HG02943 (cell line): ENCODE measurements around the gene VPS13D.
"Not testable (repeated sequence)": the region's sequence is repeated elsewhere in the genome, so short reads cannot be mapped to it uniquely, and the experiment has no call there.

ENCODE experiments used
- ATAC-seq: cut with Tn5 transposase; IDR thresholded peaks from one replicate; pipeline ENCODE4 v1.9.1; 2021; ENCODE audit warnings: mild to moderate bottlenecking, low read depth, moderate library complexity; ENCODE audit not compliant: unreplicated experiment

VPS13D gene

DNA sequence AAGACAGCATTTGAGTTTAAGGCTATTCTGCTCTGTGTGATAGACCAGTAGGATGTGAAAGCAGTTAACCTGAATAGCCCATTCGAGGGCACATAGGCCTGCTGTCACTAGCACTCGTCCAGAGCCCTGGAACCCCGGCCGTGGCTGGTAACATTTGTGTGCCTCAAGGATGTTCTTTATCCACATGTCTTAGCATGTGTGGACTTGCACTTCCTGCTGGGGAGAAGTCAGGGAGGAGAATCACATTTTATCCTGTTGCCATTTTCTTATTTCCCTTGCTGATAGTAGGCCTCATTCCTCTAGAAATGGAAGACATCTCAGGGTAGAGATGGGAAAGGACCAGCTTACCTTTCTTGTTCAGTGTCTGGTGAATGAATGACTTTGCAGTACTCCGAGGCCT is 54.7 kb downstream of the VPS13D start:
- no peak for ATAC-seq

DNA sequence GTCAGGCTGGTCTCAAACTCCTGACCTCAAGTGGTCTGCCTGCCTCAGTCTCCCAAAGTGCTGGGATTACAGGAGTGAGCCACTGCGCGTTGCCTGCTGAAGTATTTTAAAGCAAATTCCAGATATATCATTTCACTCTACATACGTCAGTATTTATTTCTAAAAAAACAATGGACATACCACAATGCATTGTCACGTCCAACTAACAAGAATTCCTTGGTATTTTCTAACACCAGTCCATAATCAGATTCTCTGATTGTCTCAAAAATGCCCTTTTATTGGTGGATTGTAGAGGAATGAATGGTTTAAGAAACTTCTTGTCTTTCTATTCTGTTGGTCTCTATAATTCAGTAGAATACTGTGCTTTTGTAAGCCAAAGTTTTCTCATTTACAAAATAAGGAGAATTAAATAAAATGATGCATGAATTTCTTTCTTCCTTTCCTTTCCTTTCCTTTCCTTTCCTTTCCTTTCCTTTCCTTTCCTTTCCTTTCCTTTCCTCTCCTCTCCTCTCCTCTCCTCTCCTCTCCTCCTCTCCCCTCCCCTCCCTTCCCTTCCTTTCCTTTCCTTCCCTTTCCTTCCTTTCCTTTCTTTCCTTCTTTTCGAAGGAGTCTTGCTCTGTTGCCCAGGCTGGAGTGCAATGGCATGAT is 55.8 kb downstream of the VPS13D start:
- ATAC-seq = no peak

DNA sequence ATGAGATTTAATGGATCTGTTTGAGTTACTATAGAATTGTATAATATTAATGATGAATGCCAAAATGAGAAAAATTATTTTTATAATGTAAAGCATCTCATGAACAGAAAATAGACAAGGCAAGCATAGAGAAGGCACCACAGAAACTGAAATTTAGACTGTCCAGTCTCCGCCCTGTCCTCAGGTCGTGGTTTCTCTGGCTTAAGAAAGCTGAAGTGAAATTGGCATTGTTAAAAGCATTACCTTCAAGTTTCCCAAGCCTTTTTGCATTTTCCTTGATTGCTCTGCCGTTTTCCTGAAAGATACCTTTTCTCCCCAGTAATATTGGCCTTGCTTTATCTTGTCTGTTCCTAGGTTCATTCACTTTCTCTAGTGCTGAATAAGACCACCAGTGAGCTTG is 58.0 kb downstream of the VPS13D start:
- no peak for ATAC-seq

DNA sequence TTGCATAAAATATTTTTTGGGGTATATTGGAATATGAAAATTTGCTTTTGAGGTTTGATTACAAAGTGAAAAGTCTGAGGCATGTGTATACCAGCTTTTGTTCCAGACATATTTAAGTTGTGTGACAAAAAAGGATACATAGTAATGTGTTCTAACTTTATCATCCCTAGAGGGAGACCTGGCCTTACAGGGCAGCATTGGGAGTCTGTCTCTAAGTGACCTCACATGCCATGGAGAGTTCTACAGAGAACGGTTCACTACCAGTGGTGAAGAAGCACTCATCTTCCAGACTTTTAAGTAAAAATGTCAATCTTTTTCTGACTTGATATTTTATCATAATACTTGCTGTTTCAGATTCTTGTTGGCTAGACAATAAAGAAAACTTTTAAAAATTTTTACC is 61.0 kb downstream of the VPS13D start:
- no peak for ATAC-seq

DNA sequence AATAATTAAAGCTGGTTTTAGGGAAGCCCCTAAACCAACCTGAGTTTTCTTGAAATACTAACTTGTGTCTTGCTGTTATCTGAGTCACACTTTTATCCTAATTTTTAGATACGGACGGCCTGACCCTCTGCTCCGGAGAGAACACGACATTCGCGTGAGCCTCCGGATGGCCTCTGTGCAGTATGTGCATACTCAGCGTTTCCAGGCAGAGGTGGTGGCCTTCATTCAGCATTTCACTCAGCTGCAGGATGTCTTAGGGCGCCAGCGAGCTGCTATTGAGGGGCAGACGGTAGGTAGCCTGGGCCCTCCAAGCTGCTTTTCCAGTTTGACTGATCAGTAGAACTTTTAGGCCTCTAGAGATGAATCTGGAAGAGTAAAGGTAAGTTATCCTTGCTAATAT is 63.6 kb downstream of the VPS13D start:
- no peak for ATAC-seq

DNA sequence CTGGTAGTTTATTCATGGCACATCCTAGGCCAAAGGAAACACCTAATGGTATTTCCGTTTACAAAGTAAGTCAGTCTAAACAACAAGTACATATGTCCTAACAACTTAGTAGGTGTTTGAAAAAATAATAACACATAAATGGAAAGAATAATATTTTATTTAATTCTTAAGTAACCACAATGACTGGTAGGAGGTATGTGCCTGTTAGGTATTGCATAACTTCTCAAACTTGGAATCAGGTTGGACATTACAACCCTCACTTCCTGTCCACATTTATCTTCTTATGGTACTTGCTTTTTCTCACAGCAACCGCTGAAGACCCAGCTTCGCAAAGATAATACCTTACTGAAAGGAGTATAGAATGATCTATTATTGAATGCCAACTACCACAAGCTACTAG is 64.2 kb downstream of the VPS13D start:
- no peak for ATAC-seq

DNA sequence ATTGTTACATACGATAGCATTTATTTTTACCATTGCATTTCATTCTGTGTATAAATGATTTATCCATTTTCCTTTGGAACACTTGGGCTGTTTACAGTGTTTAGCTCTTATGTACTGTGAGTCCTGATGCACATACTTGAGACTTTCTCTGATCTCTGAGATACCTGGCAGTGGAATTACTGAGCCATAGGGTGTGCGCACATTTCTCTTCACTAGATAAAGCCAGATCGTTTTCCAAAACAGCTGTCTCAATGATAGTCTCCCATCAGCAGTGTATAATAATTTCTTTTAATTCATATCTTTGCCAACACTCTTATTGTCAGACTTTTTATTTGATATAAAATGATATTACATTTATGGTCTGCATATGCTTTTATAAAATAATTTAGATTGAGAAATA is 66.2 kb downstream of the VPS13D start:
- ATAC-seq = no peak

DNA sequence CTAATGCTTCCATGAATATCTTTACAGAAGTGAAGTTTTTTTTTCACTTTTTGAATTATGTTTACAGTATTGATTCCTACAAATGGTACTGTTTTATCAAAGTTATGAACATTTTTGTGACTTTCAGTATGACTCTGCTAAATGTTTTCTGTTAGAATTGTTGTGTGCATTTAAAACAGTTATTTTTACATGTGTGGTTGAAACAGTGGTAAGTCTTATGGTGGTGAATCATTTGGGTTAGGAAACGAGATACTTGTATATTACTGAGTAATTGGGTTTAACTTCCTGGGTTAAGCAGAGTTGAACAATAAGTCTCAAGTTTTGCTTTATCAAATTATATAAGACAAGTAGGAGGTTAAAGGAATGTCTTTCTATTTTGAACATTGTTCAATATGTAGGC is 66.8 kb downstream of the VPS13D start:
- no peak for ATAC-seq

DNA sequence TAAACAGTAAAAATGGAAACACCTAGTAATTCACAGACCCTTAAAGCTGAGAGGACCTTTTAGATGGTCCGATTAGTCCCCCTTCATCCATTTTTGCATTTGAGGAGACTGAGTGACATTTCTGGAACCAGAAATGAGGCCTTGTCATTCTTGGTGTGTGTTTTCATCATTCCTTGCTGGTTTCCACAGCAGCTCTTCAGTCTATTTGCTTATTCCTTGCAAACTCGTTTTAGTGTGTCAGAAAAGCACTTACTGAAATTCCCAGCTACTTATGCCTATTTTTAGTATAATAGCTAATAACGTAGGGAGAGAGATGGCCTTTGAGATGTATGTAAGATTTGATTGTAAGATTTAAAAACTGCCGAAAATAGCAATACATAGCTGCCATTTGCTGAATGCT is 70.9 kb downstream of the VPS13D start:
- ATAC-seq = no peak

DNA sequence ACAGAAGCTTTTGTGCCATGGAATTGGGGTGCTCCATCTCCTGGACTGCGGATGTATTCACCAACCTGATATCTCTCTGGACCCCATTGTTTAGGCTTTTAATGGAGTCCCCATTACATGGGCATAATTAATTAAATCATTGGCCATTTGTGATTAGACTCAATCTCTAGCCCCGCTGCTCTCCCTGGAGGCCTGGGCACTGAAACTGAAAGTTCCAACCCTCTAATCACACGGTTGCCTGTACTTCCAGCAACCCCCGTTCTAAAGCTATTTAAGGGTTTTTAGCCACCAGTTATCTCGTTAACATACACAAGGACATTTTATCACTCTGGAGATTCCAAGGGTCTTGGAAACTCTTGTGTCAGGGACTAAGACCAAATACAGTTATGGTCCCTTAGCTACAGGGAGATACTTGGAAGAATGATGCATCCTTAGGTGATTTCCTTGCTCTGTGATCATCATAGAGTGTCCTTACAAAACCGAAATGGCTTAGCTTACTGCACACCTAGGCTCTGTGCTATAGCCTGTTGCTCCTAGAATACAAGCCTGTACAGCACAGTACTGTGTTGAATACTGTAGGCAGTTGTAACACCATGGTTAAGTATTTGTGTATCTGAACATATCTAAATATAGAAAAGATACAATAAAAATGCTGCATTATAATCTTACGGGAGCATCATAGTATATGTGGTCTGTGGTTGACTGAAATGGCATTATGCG is 71.8 kb downstream of the VPS13D start:
- ATAC-seq = no peak

DNA sequence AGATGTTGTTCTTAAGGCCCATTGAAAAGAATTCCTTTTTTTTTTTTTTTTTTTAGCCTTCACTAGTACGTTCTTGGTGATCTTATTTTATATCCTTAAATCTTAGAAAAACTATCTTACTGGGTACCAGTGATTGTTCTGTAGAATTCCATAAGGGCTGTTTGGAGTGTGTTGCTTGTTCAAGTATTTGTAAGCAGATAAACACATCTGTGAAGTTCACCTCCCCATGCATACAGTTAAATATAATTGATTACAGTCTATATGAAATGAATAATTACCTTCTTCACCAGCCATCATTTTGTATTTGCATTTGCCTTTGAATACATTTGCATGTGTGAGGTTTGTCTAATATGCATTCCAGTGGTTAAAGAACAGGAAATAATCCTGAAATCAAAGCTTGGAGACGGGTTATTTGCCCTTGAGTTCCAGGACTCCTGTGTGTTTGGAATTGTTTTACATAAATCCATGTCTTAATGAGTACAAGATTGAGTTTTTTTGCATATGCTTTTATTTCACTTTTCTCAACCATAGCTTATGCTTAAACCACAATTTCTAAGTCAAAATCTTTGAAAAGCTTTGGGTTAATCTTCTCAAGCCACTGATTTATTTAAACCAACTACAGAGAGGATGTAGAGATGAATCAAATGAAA is 73.1 kb downstream of the VPS13D start:
- ATAC-seq = no peak

DNA sequence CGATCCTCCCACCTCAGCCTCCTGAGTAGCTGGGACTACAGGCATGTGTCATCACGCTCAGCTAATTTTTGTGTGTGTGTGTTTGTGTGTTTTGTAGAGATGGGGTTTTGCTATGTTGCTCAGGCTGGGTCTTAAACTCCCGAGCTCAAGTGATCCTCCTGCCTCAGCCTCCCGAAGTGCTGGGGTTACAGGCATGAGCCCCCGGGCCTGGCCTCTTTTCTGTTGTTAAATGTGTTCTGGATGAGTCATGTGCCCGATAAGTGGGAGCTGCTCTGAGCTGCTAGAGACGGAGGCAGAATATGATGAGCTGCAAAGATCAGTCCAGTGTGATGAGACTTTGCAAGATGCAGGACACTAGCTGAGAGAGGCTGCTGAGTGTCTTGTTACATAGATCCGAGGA is 75.5 kb downstream of the VPS13D start:
- ATAC-seq = no peak

DNA sequence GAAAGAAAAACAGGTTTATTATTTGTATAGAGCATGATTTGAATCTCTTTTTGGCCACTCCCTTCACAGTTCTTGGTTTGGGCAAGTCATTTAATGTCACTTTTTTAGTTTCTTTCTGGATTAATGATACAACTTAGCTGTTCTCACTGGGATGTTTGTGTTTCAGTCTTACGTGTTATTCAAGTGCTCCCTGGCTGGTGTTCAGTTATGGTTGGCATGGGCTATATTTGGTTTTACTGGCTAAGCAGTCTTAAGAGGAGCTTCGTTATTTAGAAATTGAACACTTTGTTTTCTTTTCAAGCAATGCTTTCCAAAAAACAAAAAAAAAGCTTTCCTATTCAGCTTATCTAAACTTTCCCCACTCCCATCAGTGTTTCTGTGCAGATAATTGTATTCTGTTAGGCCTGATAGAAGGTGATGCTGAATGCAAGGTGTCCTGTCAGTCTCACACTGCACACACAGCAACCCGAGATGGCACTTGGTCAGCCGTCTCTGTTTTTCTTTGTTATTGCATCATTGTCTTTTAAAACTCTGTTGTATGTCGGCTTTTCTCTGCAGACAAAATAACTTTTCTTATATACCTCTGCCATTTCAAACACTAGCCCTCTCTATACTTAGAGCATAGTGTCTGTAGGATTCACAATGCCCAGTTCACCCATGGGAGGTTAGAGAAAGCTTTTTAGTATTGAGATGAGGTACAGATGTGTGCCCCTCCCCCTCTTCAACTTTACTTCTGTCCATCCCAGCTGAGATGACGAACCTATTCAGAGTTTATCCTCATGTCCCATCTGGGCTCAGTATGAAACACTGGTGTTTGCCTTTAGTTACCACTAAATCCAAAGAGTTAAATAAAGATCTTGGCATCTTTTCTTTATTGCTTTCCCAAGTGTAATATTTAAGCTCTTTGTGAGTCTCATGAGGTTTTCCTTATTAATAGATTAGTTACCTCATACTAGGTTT is 80.2 kb downstream of the VPS13D start:
- no peak for ATAC-seq

DNA sequence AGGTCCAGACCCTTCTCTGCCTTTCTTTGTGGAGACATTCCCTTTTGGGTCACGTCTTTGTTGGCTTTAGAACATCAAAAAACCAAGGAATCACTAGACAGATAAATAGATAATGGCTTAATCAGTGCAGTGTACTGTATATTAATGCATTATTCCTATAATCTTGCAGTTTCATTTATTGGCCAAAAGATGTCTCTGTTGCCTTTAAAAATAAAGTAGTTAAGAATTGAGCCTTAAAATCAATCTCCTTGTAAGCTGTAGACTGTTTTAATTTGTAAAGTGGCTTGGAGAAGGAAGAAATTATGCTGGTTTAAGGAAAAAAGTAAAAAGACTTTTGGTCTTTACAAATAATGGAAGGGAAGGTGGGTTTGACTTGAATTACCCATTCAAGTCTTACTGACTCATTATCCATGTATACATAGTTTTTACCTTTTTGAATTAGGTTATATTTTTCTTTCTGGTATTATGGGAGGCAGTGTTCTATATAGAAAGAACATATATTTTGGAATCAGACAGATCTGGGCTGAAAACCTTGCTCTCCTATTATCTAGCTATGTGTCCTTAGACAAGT is 84.6 kb downstream of the VPS13D start:
- no peak for ATAC-seq

DNA sequence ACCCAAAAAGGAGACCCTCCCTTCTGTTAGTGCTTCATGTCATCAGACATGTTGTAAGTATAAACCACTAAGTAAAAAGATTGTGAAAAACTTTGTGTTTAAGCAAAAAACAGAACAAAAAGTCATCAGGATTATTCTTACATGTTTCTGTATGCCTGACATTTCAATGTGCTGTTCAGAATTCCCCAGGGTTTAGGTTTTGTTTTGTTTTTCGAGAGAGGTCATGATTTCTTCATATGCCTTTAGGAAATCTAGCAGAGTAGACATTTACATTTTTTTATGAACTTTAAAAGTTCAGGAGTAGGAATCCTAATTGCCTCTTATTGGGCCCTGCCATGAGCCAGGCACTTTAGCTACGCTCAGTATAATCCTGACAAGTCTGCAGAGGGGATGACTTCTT is 85.3 kb downstream of the VPS13D start:
- no peak for ATAC-seq

DNA sequence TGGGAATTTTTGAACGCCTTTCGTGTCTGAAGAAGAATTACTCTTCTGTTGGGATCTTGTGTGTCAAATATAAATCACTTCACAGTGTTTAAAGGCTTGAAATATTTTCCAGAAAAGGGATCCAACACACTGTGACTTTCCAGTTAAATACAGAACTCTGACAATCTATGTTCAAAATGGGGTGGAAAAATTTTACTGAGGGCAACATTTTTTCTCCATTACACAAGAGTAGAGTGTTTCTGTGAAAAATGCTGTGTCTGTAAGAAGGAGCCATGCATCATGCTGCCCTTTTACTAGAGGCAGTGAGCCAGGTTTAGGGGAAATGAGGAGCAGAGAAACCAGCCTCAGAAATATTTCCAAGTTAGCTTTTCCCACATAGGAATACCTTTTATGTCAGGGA is 86.5 kb downstream of the VPS13D start:
- no peak for ATAC-seq

DNA sequence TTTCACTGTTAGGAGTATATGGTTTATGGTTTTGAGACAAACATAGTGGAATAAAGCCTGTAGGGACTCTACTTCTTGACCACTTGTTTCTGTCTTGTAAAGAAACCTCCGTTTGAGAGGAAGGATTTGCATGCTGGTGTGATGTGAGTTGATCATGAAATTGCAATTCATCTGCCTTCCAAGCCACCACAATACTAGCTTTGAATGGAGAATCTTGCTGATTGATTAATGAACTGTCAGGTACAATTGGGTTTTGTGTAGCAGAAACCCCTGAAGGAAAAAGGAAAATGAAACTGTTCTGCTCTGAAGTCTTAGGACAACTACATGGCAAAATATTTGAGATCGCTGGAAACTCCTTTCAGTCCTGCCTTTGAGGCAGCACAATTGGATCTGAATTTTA is 90.7 kb downstream of the VPS13D start:
- no peak for ATAC-seq

DNA sequence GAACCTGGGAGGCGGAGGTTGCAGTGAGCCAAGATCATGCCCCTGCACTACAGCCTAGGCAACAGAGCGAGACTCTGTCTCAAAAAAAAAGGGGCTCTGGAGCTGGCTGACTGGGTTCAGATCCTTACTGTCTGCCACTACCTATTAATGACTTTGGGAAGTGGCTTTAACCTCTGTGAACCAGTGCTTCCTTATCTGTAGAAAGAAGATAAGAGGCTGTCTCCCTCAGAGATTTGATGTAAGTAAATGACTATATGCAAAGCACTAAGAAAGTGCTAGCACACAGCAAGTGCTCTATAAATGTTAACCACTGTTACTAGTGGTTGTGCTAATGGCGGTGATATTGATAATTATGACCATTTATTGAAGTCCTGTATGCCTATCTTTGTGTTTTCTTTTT is 94.6 kb downstream of the VPS13D start:
- no peak for ATAC-seq

DNA sequence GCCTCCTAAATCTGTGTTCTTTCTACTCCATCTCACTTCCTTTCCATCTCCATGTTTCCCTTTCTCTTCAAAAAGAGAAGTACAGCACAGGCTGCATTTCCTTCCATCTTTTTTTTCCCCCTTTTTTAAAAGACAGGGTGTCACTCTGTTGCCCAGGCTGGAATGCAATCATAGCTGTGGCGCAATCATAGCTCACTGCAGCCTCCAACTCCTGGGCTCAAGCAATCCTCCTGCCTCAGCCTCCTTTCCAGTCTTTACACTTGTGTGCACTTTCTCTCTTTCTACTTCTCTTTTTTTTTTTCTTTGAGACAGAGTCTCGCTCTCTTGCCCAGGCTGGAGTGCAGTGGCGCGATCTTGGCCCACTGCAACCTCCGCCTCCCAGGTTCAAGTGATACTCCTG is 95.1 kb downstream of the VPS13D start:
- not testable (repeated sequence) for ATAC-seq

DNA sequence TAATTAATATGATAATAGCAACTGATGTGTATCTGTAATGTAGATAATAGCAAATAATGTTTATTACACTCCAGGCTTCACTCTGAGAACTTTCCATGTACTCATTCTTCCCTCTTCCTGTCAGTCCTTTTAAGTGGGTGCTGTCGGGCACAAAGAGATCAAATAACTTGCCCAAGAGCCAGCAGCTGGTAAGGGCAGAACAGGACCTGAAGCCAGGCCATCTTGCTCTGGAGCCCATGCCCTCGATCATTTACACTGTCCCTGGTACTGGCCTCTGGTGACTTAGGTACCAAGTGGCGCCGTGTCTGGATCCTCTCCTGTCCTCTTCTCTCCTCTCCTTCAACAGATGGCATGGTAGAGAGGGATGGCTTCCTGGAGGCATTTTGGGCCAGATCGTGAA is 97.2 kb downstream of the VPS13D start:
- ATAC-seq = no peak

DNA sequence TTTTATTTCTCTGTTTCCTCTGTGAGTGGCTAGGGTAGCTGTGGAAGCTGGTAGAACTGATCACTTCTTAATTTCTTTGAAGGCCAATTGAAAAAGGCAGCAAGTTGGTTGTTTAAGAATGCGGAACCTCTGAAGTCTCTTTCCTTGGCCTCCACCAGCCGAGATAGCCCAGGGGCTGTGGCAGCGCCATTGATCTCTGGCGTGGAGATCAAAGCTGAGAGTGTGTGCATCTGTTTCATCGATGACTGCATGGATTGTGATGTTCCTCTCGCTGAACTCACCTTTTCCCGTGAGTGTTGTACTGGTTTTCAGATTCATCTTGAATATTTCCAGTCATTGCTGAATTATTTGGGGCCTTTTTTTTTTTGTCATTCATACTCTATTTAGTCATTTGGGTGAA is 97.7 kb downstream of the VPS13D start:
- no peak for ATAC-seq
